Transverse colon (tissue), 4 donors: Measurements from ENCODE around the gene GLIS1.

Experiments used
- CTCF ChIP-seq, 5 experiments: fragments of 200-600 bp in 3 of 5; fragments of 450-650 bp in 2 of 5; sonication (generic) in 3 of 5; IDR thresholded peaks; 1 replicate in 2 of 5; 2 replicates in 3 of 5; pipeline ENCODE4 v1.5.1; 2016 to 2017; ENCODE audit warnings: antibody characterized with exemption in 5 of 5, inconsistent platforms in 3 of 5, mild to moderate bottlenecking in 2 of 5, moderate library complexity in 1 of 5
- POLR2AphosphoS5 ChIP-seq, 3 donors: sonication (generic); formaldehyde crosslinking; IDR thresholded peaks; one replicate each; pipeline ENCODE4 v1.6.1; 2016; ENCODE audit warnings: antibody characterized with exemption in 3 of 3

- no peak for TF ChIP-seq POLR2AphosphoS5 (IDR thresholded peaks at IDR 0.05)
- TF ChIP-seq CTCF (IDR thresholded peaks at IDR 0.05): no peak
Measured at GRCh38 chr1:53732409-53732808, 6.6 kb downstream of the GLIS1 start.
